Effector memory CD8-positive, alpha-beta T cell (primary cell): Measurements from ENCODE around the gene DYNLT4.
"Not testable (repeated sequence)": the region's sequence is repeated elsewhere in the genome, so short reads cannot be mapped to it uniquely, and the experiment has no call there.

ENCODE experiments used
- ATAC-seq: fragments of 150-1000 bp; cut with Tn5 transposase; replicated peaks from 2 replicates; pipeline ENCODE4 v1.10.0; 2021; ENCODE audit warnings: mild to moderate bottlenecking, moderate library complexity
- DNase-seq, 3 experiments: peaks; one replicate each; pipeline ENCODE4 v3.0.0; 2021
- H3K27ac Mint-ChIP-seq, 2 donors: one replicate each; pipeline ENCODE4 v1.8.0; 2022; ENCODE audit warnings: mild to moderate bottlenecking in 2 of 2, mixed read lengths in 2 of 2, moderate library complexity in 2 of 2
- H3K27me3 Mint-ChIP-seq, 2 donors: one replicate each; pipeline ENCODE4 v1.8.0; 2022; ENCODE audit warnings: mixed read lengths in 2 of 2
- H3K36me3 Mint-ChIP-seq: one replicate; pipeline ENCODE4 v1.8.0; 2022; ENCODE audit warnings: mild to moderate bottlenecking, moderate library complexity, mixed read lengths; ENCODE audit not compliant: insufficient read depth
- H3K4me1 Mint-ChIP-seq, 2 donors: one replicate each; pipeline ENCODE4 v1.8.0; 2022; ENCODE audit warnings: low read depth in 2 of 2, mixed read lengths in 2 of 2
- H3K4me3 Mint-ChIP-seq, 2 donors: one replicate each; pipeline ENCODE4 v1.8.0; 2022; ENCODE audit warnings: mild to moderate bottlenecking in 2 of 2, mixed read lengths in 2 of 2, moderate library complexity in 2 of 2
- H3K9me3 Mint-ChIP-seq, 2 donors: one replicate each; pipeline ENCODE4 v1.8.0; 2022; ENCODE audit warnings: mixed read lengths in 2 of 2

DYNLT4 gene

DNA sequence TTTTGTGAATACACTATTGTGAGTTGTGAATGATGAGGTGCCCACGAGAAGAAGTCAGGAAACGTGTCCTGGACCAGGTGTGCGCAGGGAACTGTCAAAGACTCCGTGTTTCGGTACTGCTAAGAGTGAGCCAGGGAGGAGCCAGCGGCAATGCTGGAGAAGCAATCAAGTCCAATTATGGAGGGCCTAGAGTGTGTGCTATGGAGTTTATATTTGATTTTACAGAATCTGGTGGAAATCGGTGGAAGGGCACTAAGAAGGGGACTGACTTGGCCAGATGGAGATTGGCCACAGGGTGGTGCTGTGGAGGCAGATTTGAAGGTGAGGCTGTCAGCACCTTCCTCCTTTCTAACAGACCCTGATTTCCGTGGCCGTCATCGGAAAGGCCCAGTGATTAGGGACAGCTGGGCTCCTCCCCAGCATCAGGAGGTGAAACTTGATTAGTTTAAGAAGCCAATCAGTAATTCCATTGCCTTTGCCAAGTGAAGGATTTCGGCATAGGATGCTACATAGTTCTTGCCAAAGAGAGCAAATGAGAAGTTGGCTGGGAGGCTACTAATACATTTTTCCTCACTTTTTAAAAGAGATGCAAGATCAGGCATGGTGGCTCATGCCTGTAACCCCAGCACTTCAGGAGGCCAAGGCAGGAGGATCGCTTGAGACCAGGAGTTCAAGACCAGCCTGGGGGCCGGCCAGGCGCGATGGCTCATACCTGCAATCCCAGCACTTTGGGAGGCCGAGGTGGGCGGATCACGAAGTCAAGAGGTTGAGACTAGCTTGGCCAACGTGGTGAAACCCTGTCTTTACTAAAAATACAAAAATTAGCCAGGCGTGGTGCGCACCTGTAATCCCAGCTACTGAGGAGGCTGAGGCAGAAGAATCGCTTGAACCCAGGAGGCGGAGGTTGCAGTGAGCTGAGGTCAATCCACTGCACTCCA is 28.9 kb upstream of the DYNLT4 start:
- DNase-seq (peak; percentile 79 to 85 (median 84)), ATAC-seq (peak; percentile 98)
- Mint-ChIP-seq H3K4me3 (no peak overlapping the region), H3K4me1 (peaks cover 7% of the 10 kb centered on the region in 2 donors), H3K36me3 (peaks cover 3% of the 10 kb centered on the region), H3K9me3 (no peaks in the 10 kb centered on the region), H3K27me3 (peaks cover 7 to 16% of the 10 kb centered on the region in 2 donors), H3K27ac (no peak overlapping the region)

DNA sequence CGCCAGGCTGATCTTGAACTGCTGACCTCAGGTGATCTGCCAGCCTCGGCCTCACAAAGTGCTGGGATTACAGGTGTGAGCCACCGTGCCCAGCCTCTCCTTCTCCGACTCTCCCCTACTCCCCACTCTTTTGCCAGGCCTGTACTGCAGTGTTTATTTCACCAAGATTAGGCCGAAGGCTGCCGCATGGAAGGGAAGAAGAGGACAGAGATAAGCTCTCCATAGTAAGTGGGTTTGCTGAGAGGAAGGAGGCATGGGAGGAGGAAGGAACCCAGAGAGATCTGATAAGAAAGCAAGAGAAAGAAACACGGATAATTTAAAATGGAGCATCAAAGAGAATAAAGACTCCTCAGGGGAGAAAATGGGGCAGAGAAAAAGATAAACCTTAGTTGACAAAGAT is 27.2 kb upstream of the DYNLT4 start:
- Mint-ChIP-seq H3K9me3 (no peaks in the 10 kb centered on the region), H3K27ac (peak overlapping the region in 1 of 2 donors; percentile 24), H3K4me1 (peaks cover 7% of the 10 kb centered on the region in 2 donors), H3K4me3 (no peak overlapping the region), H3K27me3 (peaks cover 1 to 3% of the 10 kb centered on the region in 2 donors), H3K36me3 (peaks cover 3% of the 10 kb centered on the region)
- DNase-seq (no peak), ATAC-seq (no peak)

DNA sequence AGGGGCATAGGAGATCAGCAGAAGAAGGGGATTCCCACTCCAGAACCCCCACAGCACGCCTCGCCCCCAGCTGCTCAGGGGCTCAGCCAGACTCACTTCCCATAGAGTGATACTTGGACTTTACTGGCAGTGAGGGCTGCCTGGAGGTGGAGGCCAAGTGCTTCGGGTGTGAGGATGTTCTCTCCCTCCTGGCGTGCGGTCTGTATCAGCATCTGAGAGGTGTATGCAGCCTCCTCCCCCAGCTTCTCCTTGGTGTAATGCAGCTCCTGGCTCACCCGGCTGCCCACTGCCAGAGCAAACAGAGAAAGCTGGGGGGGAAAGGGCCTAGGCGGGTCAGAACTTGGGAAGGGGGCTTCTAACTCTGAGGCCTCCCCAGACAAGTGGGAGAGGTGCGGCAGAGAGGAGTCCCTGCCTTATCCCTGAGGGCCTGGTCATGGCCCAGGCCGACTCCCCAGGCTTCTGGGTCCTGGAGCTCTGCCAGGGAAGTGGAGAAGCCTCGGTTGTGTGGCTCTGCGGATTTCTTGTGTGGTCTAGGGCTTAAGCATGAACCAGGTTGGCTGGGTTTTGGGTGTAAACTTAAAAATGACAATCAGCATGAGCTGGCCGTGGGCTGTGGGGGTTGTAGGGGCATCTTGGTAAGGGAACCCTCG is 25.0 kb upstream of the DYNLT4 start:
- no peak for DNase-seq
- no peak for ATAC-seq
- Mint-ChIP-seq H3K4me3 (no peak overlapping the region), H3K27me3 (no peaks in the 10 kb centered on the region), H3K36me3 (peaks cover 3% of the 10 kb centered on the region), H3K27ac (peak overlapping the region in 1 of 2 donors; percentile 29), H3K4me1 (peaks cover 7 to 10% of the 10 kb centered on the region in 2 donors), H3K9me3 (no peaks in the 10 kb centered on the region)

DNA sequence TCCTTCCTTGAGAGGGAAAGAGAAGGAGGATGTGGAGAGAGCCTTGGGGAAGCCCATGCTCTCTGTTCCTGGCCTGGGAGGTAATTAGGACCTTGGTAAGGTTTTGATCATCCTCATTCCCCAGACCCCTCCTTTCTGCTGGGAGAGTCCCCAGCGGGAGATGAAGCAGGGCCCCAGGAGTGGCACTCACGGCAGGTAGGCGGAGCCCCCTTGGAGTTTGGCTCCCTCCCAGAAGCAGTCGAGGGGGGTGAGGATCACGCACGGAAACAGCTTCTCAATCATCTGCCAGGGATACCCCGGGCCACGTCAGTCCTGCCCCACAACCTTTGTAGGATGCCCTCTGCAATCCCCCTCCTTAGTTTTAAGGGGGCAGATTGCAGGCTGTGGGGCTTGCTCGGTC is 24.4 kb upstream of the DYNLT4 start:
- H3K36me3 Mint-ChIP-seq = peaks cover 3% of the 10 kb centered on the region
- peaks cover 7 to 10% of the 10 kb centered on the region in 2 donors for H3K4me1 Mint-ChIP-seq
- no peak overlapping the region for H3K27ac Mint-ChIP-seq

DNA sequence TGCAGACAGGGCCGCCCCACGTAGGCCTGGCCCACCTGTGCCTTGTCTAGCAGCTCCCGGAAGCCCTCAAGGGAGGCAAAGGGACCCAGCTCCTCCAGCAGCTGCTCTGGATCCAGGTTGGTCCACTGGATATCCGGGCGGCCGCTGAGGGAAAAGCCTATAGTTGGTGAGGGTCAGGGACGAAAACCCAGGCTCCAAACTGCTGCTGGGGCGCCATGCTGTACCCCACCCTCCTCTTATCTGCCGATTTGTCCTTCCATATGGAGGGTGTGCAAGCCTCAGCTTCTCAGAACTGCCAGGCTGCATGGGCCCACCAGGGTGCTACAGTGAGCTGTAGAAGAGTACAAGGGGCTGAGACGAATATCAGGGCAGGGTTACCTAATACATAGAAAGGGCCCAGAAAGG is 23.8 kb upstream of the DYNLT4 start:
- DNase-seq = no peak

More for the DNA sequence above, 24.4 kb upstream of the DYNLT4 start:
- Mint-ChIP-seq H3K4me3 (no peak overlapping the region), H3K9me3 (no peaks in the 10 kb centered on the region), H3K27me3 (no peaks in the 10 kb centered on the region)
- ATAC-seq (no peak), DNase-seq (no peak)

DNA sequence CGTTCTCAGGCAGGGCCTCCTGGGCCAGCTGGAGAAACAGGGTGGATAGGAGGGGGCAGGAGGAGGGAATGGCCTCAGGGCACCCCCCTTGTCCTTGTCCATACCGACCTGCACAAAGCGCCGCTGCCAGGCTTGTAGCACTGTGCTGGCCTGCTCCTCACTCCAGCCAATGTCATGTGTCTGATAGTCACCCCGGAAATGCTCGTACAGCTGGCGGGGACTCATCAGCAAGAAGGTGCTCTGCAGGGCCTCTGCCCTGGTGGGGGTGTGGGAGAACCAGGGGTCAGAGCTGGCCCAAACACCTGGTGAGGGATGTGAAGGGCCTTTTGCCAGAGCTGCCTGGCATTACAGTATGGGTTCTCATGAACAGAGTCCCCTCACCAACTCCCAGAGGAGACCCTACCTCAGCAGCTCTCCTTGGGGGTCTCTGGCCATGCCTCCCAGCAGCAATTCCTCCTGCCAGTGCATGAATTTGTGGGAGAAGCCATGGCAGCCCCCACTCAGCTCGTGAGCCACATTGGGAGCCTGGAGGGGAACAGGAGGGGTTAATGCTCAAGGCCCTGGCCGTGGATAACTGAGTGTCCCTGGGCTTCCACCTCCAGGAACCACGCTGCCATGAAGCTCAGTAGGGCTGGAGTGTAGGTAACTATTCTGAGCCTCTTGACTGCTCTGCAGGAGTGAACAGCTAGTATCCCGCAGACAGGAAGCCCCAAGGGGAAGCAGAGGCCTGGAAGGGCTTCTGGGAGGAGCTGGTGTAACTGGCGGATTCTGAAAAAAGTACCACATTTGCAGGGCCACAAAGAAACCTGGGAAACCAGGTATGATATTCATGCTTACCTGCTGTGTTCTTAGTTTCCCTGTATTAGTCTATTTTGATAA is 22.6 kb upstream of the DYNLT4 start:
- peaks cover 8% of the 10 kb centered on the region for H3K36me3 Mint-ChIP-seq
- no peak for DNase-seq
- H3K27ac Mint-ChIP-seq = no peak overlapping the region
- H3K4me3 Mint-ChIP-seq = no peak overlapping the region
- no peaks in the 10 kb centered on the region for H3K9me3 Mint-ChIP-seq
- H3K4me1 Mint-ChIP-seq = peaks cover 0 to 3% of the 10 kb centered on the region in 2 donors
- no peak for ATAC-seq
- no peaks in the 10 kb centered on the region for H3K27me3 Mint-ChIP-seq

More for the DNA sequence above, 23.8 kb upstream of the DYNLT4 start:
- Mint-ChIP-seq H3K27ac (no peak overlapping the region), H3K27me3 (no peaks in the 10 kb centered on the region), H3K4me3 (no peak overlapping the region), H3K4me1 (peaks cover 5 to 7% of the 10 kb centered on the region in 2 donors), H3K36me3 (peaks cover 3% of the 10 kb centered on the region), H3K9me3 (no peaks in the 10 kb centered on the region)
- no peak for ATAC-seq

DNA sequence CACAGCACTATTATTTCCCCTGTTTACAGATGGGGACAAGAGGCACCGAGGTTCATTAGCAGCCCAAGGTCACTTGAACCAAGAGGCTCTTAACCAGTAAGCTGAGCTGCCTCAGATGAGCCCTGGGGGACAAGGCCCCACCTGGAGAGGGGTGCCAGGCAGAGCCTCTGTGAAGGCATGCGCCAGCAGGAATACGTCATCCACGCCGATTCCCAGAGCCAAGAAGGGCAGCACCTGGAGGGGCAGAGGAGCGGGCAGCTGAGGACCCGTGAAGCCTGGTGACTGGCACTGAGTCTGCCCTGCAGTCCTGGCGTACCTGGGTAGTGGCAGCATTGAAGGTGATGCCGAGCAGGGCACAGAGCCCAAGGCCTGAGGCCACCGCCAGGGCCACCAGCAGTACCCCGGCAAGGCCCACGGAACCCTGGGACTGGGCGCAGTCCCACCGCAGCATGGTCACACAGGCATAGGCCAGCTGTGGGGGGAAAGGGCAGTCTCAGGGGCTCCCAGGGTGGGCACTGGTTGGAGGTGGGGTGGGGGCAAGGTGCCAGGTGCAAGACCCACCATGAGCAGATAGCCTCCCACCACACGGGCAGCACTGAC is 21.8 kb upstream of the DYNLT4 start:
- Mint-ChIP-seq H3K4me1 (peaks cover 0 to 3% of the 10 kb centered on the region in 2 donors), H3K27me3 (no peaks in the 10 kb centered on the region), H3K36me3 (peaks cover 8% of the 10 kb centered on the region), H3K27ac (no peak overlapping the region), H3K9me3 (no peaks in the 10 kb centered on the region), H3K4me3 (no peak overlapping the region)
- ATAC-seq = no peak
- no peak for DNase-seq

DNA sequence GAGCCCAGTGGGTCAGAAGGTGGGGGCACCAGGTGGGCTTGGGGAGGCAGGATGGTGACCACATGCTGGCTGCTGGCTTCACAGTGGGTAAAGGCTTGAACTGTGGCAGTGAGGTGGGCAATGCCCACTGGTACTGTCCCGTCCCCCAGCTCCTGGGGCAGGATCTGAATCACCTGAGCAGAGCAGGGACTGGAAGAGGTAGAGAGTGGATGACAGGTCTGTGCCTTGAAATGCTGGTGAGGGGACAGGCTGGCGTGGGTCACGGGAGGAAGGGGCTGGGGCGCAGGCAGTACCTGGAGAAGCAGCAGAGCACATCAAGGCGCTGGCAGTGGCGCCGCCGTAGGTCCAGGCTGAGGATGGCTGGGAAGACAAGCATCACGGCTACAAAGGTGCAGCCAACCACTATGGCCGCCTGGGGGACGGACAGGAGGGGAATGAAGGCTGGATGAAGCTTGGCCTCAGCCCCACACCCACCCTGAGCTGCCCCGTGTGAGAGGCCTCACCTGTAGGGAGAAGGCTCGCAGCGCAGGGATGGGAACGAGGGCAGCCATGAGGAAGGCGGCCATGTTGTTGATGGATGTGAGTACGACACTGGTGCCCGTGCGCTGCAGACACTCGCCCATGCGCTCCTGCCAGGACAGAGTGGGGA is 21.0 kb upstream of the DYNLT4 start:
- peaks cover 8% of the 10 kb centered on the region for H3K36me3 Mint-ChIP-seq
- no peaks in the 10 kb centered on the region for H3K9me3 Mint-ChIP-seq
- H3K4me3 Mint-ChIP-seq = peak overlapping the region in 1 of 2 donors; percentile 27

DNA sequence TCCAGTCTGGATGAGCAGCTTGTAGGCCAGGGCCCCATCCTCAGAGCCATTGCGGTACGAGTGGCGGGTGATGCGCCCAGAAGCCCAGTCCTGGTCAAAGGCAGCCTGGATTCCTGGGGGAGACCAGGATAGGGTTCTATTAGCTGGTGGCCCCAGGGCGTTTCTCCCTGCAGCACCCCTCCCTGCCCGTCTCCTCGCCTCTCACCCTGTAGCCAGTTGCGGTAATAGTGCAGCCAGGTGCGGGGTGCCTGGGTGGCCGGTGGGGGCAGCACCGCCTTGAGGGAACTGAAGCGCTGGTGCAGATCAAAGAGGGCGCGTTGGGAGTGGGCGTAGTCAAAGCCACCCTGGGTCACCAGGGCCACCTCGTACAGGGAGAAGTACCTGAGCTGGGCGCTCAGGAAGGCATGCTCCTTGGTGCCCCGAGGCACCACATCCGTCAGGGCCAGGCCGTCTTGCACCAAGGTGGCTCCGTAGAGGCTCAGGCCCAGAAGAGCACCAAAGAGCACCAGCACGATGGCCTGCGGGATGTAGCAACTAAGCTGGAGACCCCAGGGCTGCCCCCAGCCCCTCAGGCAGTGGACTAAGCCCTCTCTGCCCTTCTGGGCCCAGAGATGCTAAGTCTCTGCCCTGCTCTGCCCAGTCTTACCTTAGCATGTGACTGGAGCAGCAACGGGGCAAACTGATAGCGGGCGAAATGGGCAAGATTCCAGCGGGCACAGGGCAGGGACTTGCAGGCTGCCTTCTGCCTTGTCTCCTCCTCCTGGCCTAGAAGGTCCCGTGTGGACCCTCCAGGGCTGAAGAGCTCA is 20.2 kb upstream of the DYNLT4 start:
- DNase-seq (no peak), ATAC-seq (no peak)
- no peaks in the 10 kb centered on the region for H3K27me3 Mint-ChIP-seq
- H3K36me3 Mint-ChIP-seq = peaks cover 14% of the 10 kb centered on the region
- H3K9me3 Mint-ChIP-seq = no peaks in the 10 kb centered on the region
- peaks cover 0 to 3% of the 10 kb centered on the region in 2 donors for H3K4me1 Mint-ChIP-seq
- H3K27ac Mint-ChIP-seq = no peak overlapping the region
- peak overlapping the region in 1 of 2 donors; percentile 27 for H3K4me3 Mint-ChIP-seq

More for the DNA sequence above, 21.0 kb upstream of the DYNLT4 start:
- DNase-seq = no peak
- Mint-ChIP-seq H3K4me1 (peaks cover 0 to 3% of the 10 kb centered on the region in 2 donors), H3K27me3 (no peaks in the 10 kb centered on the region), H3K27ac (no peak overlapping the region)
- ATAC-seq = no peak

DNA sequence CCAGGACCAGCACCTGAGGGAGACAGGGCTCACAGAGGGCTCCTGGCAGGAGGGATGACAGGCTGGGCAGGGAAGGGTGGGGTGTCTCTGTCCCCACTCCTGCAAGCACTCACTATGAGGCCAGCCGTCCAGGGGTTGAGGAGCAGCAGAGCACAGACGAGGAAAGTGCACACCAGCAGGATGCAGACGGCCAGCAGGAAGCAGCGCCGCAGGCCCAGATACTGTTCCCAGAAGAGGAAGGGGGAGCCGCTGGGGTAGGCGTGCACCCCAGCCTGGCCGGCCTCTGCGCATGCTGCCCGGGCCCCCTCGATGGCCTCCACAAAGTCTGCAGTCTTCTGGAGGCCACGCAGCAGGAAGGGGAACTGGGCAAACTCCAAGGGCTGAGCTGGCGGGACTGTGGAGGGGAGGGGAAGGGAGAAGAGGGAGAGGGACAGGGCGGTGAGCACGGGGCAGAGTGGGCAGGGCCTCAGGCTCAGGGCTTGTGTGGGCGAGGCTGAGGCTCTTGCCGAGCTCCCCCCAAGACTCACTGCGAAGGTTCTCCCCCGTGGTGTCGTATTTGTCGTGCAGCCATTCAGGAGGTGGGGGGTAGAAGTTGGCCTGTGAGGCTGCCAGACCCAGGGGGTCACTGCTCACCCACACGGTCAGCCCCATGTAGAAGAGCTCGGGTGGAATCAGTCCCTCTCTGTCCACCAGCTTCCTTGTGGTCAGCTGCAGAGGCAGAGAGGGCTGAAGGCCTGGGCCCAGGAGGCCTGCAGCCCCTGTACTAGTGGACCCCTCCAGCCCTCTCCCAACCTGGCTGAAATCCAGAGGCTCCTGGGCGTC is 19.4 kb upstream of the DYNLT4 start:
- Mint-ChIP-seq H3K4me3 (no peak overlapping the region), H3K9me3 (no peaks in the 10 kb centered on the region), H3K27me3 (no peaks in the 10 kb centered on the region), H3K36me3 (peaks cover 11% of the 10 kb centered on the region), H3K27ac (no peak overlapping the region), H3K4me1 (peaks cover under 1 to 3% of the 10 kb centered on the region in 2 donors)
- ATAC-seq = peak; percentile 10
- DNase-seq = no peak

DNA sequence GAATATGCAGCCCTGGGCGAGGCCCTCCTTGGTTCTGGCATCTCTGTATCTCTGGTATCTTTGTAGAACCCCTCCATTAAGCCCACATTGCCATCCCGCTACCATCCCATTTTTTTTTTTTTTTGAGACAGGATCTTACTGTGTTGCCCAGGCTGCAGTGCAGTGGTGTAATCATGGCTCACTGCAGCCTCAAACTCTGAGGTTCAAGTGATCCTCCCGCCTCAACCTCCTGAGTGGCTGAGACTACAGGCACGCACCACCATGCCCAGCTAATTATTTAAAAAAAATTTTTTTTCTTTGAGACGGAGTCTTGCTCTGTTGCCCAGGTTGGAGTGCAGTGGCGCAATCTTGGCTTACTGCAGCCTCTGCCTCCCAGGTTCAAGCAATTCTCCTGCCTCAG is 17.2 kb upstream of the DYNLT4 start:
- not testable (repeated sequence) for ATAC-seq, DNase-seq, H3K9me3 Mint-ChIP-seq, H3K27me3 Mint-ChIP-seq, H3K4me3 Mint-ChIP-seq, H3K27ac Mint-ChIP-seq
- Mint-ChIP-seq H3K36me3 (peaks cover 20% of the 10 kb centered on the region), H3K4me1 (peaks cover 18 to 20% of the 10 kb centered on the region in 2 donors)
